Glutamatergic neuron (in vitro differentiated cells): Measurements from ENCODE around the gene NFYC. TPM values are rescaled to one million over a fixed set of nuclear protein-coding genes. Genes with fewer than 3 reads are reported as not detected.
A peak's percentile ranks its signal among the peaks of the same experiment; 100 is the strongest.

Experiments
- DNase-seq: peaks from one replicate; pipeline ENCODE4 v3.0.0; 2022
- H3K27ac Mint-ChIP-seq: one replicate; pipeline ENCODE4 v1.8.0; 2020; ENCODE audit warnings: mild to moderate bottlenecking, mixed read lengths, inconsistent platforms; ENCODE audit not compliant: unreplicated experiment
- H3K27me3 Mint-ChIP-seq: one replicate; pipeline ENCODE4 v1.8.0; 2020; ENCODE audit warnings: mild to moderate bottlenecking, moderate library complexity, mixed read lengths, inconsistent platforms; ENCODE audit not compliant: unreplicated experiment
- H3K36me3 Mint-ChIP-seq: one replicate; pipeline ENCODE4 v1.8.0; 2020; ENCODE audit warnings: mild to moderate bottlenecking, mixed read lengths, inconsistent platforms; ENCODE audit not compliant: unreplicated experiment
- H3K4me1 Mint-ChIP-seq: one replicate; pipeline ENCODE4 v1.8.0; 2020; ENCODE audit warnings: mild to moderate bottlenecking, low read depth, mixed read lengths, inconsistent platforms; ENCODE audit not compliant: unreplicated experiment
- H3K4me3 Mint-ChIP-seq: one replicate; pipeline ENCODE4 v1.8.0; 2020; ENCODE audit warnings: mild to moderate bottlenecking, mixed read lengths, inconsistent platforms; ENCODE audit not compliant: unreplicated experiment
- H3K9me3 Mint-ChIP-seq: one replicate; pipeline ENCODE4 v1.8.0; 2020; ENCODE audit warnings: mild to moderate bottlenecking, moderate library complexity, mixed read lengths, inconsistent platforms; ENCODE audit not compliant: unreplicated experiment
- CTCF ChIP-seq: fragments of 200-600 bp; sonication (generic); IDR thresholded peaks from one replicate; pipeline ENCODE4 v1.5.0; 2021; ENCODE audit not compliant: partially characterized antibody, unreplicated experiment
- total RNA-seq: library from RNA; stranded (reverse); fragmentation: NEBNext Ultra II Directional; extraction: Animal tissue kit (Norgen Biotek cat#: 25700); gene quantifications from one replicate; pipeline ENCODE4 v1.2.1, GENCODE V29; 2021; ENCODE audit not compliant: unreplicated experiment

The NFYC gene
- total RNA-seq, 1 donor from 2014 or later: 44.2 TPM

- no peak for TF ChIP-seq CTCF
- no peak for DNase-seq
Observed at GRCh38 chr1:40789661-40790430, 98.3 kb downstream of the NFYC start.

GRCh38 chr1:40792036-40792435 lies 100.5 kb downstream of the NFYC start:
- H3K4me3 Mint-ChIP-seq: no peak overlapping the region
- H3K27me3 Mint-ChIP-seq: peaks cover 7% of the 10 kb centered on the region
- DNase-seq: peak; percentile 50
- H3K4me1 Mint-ChIP-seq: peaks cover 19% of the 10 kb centered on the region
- no peaks in the 10 kb centered on the region for H3K36me3 Mint-ChIP-seq
- no peak overlapping the region for H3K27ac Mint-ChIP-seq
- H3K9me3 Mint-ChIP-seq: peaks cover 6% of the 10 kb centered on the region
- TF ChIP-seq CTCF: no peak

More at GRCh38 chr1:40789661-40790430, 98.3 kb downstream of the NFYC start:
- peaks cover 7% of the 10 kb centered on the region for H3K27me3 Mint-ChIP-seq
- no peaks in the 10 kb centered on the region for H3K36me3 Mint-ChIP-seq
- H3K4me1 Mint-ChIP-seq: peaks cover 13% of the 10 kb centered on the region
- H3K9me3 Mint-ChIP-seq: peaks cover 5% of the 10 kb centered on the region
- no peak overlapping the region for H3K4me3 Mint-ChIP-seq
- no peak overlapping the region for H3K27ac Mint-ChIP-seq

- H3K9me3 Mint-ChIP-seq: peaks cover 8% of the 10 kb centered on the region
- H3K27me3 Mint-ChIP-seq: peaks cover 11% of the 10 kb centered on the region
- peak overlapping the region; percentile 42 for H3K27ac Mint-ChIP-seq
- peaks cover 16% of the 10 kb centered on the region for H3K4me1 Mint-ChIP-seq
- H3K36me3 Mint-ChIP-seq: no peaks in the 10 kb centered on the region
- TF ChIP-seq CTCF: no peak
- peak overlapping the region; percentile 32 for H3K4me3 Mint-ChIP-seq
- DNase-seq: no peak
Observed at GRCh38 chr1:40793617-40794016, 102.1 kb downstream of the NFYC start.

GRCh38 chr1:40794048-40794447 lies 102.5 kb downstream of the NFYC start:
- no peak for DNase-seq
- H3K4me1 Mint-ChIP-seq: peaks cover 16% of the 10 kb centered on the region
- peaks cover 9% of the 10 kb centered on the region for H3K27me3 Mint-ChIP-seq
- H3K36me3 Mint-ChIP-seq: no peaks in the 10 kb centered on the region
- H3K4me3 Mint-ChIP-seq: no peak overlapping the region
- no peak for TF ChIP-seq CTCF
- peaks cover 8% of the 10 kb centered on the region for H3K9me3 Mint-ChIP-seq
- no peak overlapping the region for H3K27ac Mint-ChIP-seq

GRCh38 chr1:40794974-40795715 lies 103.6 kb downstream of the NFYC start:
- no peak for DNase-seq
- H3K27me3 Mint-ChIP-seq: peaks cover 10% of the 10 kb centered on the region
- no peak for TF ChIP-seq CTCF
- H3K27ac Mint-ChIP-seq: peak overlapping the region; percentile 22
- peak overlapping the region; percentile 49 for H3K4me3 Mint-ChIP-seq
- peaks cover 7% of the 10 kb centered on the region for H3K9me3 Mint-ChIP-seq
- H3K4me1 Mint-ChIP-seq: peaks cover 16% of the 10 kb centered on the region
- H3K36me3 Mint-ChIP-seq: no peaks in the 10 kb centered on the region
